Neural progenitor cell (in vitro differentiated cells): ENCODE measurements around the gene UBE2F. TPM values are rescaled to one million over a fixed set of nuclear protein-coding genes. Genes with fewer than 3 reads are reported as not detected.
"Not testable (repeated sequence)": the region's sequence is repeated elsewhere in the genome, so short reads cannot be mapped to it uniquely, and the experiment has no call there.

Experiments
- DNase-seq: peaks from one replicate; pipeline ENCODE4 v3.0.0-alpha.2; 2016; ENCODE audit warnings: low spot score
- H2AFZ ChIP-seq: fragments of 200-600 bp; sonication (generic); replicated peaks from 2 replicates; pipeline ENCODE4 v1.6.1; 2016; ENCODE audit warnings: antibody characterized with exemption
- H3F3A ChIP-seq: fragments of 200-600 bp; sonication (generic); 2 replicates; pipeline ENCODE4 v1.6.1; 2016; ENCODE audit warnings: antibody characterized with exemption, low read depth
- H3K27ac ChIP-seq: fragments of 200-600 bp; sonication (generic); 2 replicates; pipeline ENCODE4 v1.5.1; 2016; ENCODE audit warnings: mild to moderate bottlenecking
- H3K27me3 ChIP-seq: fragments of 200-600 bp; sonication (generic); 2 replicates; pipeline ENCODE4 v1.6.1; 2016; ENCODE audit warnings: mild to moderate bottlenecking, moderate library complexity
- H3K36me3 ChIP-seq: fragments of 200-600 bp; sonication (generic); 2 replicates; pipeline ENCODE4 v1.5.1; 2016
- H3K4me1 ChIP-seq: fragments of 200-600 bp; sonication (generic); 2 replicates; pipeline ENCODE4 v1.6.1; 2016; ENCODE audit warnings: mixed run types
- H3K4me2 ChIP-seq: fragments of 200-600 bp; sonication (generic); 2 replicates; pipeline ENCODE4 v1.6.1; 2016
- H3K4me3 ChIP-seq: fragments of 200-600 bp; sonication (generic); 2 replicates; pipeline ENCODE4 v1.5.1; 2016
- H3K79me2 ChIP-seq: fragments of 200-600 bp; sonication (generic); 2 replicates; pipeline ENCODE4 v1.6.1; 2016; ENCODE audit warnings: low read depth
- H3K9ac ChIP-seq: fragments of 200-600 bp; sonication (generic); 2 replicates; pipeline ENCODE4 v1.6.1; 2016
- H3K9me3 ChIP-seq: fragments of 200-600 bp; sonication (generic); 2 replicates; pipeline ENCODE4 v1.5.1; 2016; ENCODE audit warnings: low read depth
- H4K20me1 ChIP-seq: fragments of 200-600 bp; sonication (generic); 2 replicates; pipeline ENCODE4 v1.6.1; 2016; ENCODE audit warnings: low read depth
- H3K27ac Mint-ChIP-seq: 3 replicates; pipeline ENCODE4 v1.8.0; 2021; ENCODE audit warnings: mixed read lengths
- H3K27me3 Mint-ChIP-seq: 2 replicates; pipeline ENCODE4 v1.8.0; 2022; ENCODE audit warnings: low read depth, mild to moderate bottlenecking, inconsistent platforms, moderate library complexity, mixed read lengths; ENCODE audit not compliant: insufficient read depth
- H3K36me3 Mint-ChIP-seq: 3 replicates; pipeline ENCODE4 v1.8.0; 2021; ENCODE audit warnings: mixed read lengths
- H3K4me1 Mint-ChIP-seq: 3 replicates; pipeline ENCODE4 v1.8.0; 2021; ENCODE audit warnings: mixed read lengths
- H3K4me3 Mint-ChIP-seq: 3 replicates; pipeline ENCODE4 v1.8.0; 2021; ENCODE audit warnings: mild to moderate bottlenecking, moderate library complexity, mixed read lengths
- H3K9me3 Mint-ChIP-seq: 3 replicates; pipeline ENCODE4 v1.8.0; 2020; ENCODE audit warnings: mixed read lengths
- CTCF ChIP-seq: fragments of 200-600 bp; sonication (generic); IDR thresholded peaks from 2 replicates; pipeline ENCODE4 v1.5.1; 2017; ENCODE audit warnings: antibody characterized with exemption, mild to moderate bottlenecking
- EZH2 ChIP-seq: fragments of 200-600 bp; sonication (generic); IDR thresholded peaks from 2 replicates; pipeline ENCODE4 v1.6.1; 2017; ENCODE audit warnings: antibody characterized with exemption, mild to moderate bottlenecking, moderate library complexity
- EZH2phosphoT487 ChIP-seq: fragments of 200-600 bp; sonication (generic); IDR thresholded peaks from 2 replicates; pipeline ENCODE4 v1.6.1; 2017; ENCODE audit warnings: antibody characterized with exemption
- total RNA-seq: library from RNA; depleted of rRNA; stranded (reverse); fragments of >200 nt; gene quantifications from 2 replicates; pipeline ENCODE4 v1.2.3, GENCODE V29; 2015; ENCODE audit warnings: low replicate concordance

UBE2F gene
- total RNA-seq, 1 donor from 2014 or later, result 77.4 TPM

GRCh38 chr2:237980751-237981150 is 13.9 kb downstream of the UBE2F start:
- H3K4me2 ChIP-seq, result no peak overlapping the region
- H3K27ac Mint-ChIP-seq, result peak overlapping the region; percentile 21
- H2AFZ ChIP-seq, result no peak overlapping the region
- H3K9me3 Mint-ChIP-seq, result peaks cover 1% of the 10 kb centered on the region
- H3F3A ChIP-seq, result no peaks in the 10 kb centered on the region
- H3K4me3 Mint-ChIP-seq, result no peak overlapping the region
- no peaks in the 10 kb centered on the region for H3K27me3 Mint-ChIP-seq
- TF ChIP-seq EZH2phosphoT487, result no peak
- H3K9me3 ChIP-seq, result no peaks in the 10 kb centered on the region
- H3K79me2 ChIP-seq, result peaks cover 70% of the 10 kb centered on the region
- H3K9ac ChIP-seq, result no peak overlapping the region
- H3K36me3 ChIP-seq, result no peaks in the 10 kb centered on the region
- peaks cover 6% of the 10 kb centered on the region for H3K4me1 ChIP-seq
- no peak overlapping the region for H3K4me3 ChIP-seq
- no peak for DNase-seq
- peaks cover 26% of the 10 kb centered on the region for H3K4me1 Mint-ChIP-seq
- peaks cover 55% of the 10 kb centered on the region for H4K20me1 ChIP-seq
- H3K27ac ChIP-seq, result no peak overlapping the region
- H3K27me3 ChIP-seq, result no peaks in the 10 kb centered on the region
- peaks cover 23% of the 10 kb centered on the region for H3K36me3 Mint-ChIP-seq

- H3K36me3 ChIP-seq, DNase-seq, H3K27me3 ChIP-seq, H3K4me3 ChIP-seq, H3K9me3 Mint-ChIP-seq, H3K9me3 ChIP-seq, H2AFZ ChIP-seq, H3K27me3 Mint-ChIP-seq, H3K4me1 ChIP-seq, H3K9ac ChIP-seq, H3K27ac Mint-ChIP-seq, H3F3A ChIP-seq, H3K4me2 ChIP-seq, H3K4me3 Mint-ChIP-seq, H3K27ac ChIP-seq: not testable (repeated sequence)
- peaks cover 26% of the 10 kb centered on the region for H3K4me1 Mint-ChIP-seq
- H3K36me3 Mint-ChIP-seq, result peaks cover 24% of the 10 kb centered on the region
- Histone ChIP-seq H3K79me2 (peaks cover 70% of the 10 kb centered on the region), H4K20me1 (peaks cover 47% of the 10 kb centered on the region)
Observed at GRCh38 chr2:237981621-237982020, 14.8 kb downstream of the UBE2F start.

GRCh38 chr2:237982039-237982725 is 15.4 kb downstream of the UBE2F start:
- peaks cover 44% of the 10 kb centered on the region for H4K20me1 ChIP-seq
- H3K79me2 ChIP-seq, result peaks cover 72% of the 10 kb centered on the region

GRCh38 chr2:237983922-237984321 is 17.1 kb downstream of the UBE2F start:
- Histone ChIP-seq H3K4me2 (no peak overlapping the region), H3F3A (no peaks in the 10 kb centered on the region), H2AFZ (no peak overlapping the region), H3K27me3 (no peaks in the 10 kb centered on the region), H3K4me3 (no peak overlapping the region), H3K27ac (no peak overlapping the region), H3K36me3 (no peaks in the 10 kb centered on the region), H4K20me1 (peaks cover 29% of the 10 kb centered on the region), H3K9me3 (no peaks in the 10 kb centered on the region), H3K9ac (peak overlapping the region; percentile 20), H3K4me1 (peaks cover 6% of the 10 kb centered on the region), H3K79me2 (peaks cover 71% of the 10 kb centered on the region)
- Mint-ChIP-seq H3K27me3 (peaks cover 2% of the 10 kb centered on the region), H3K4me1 (peaks cover 21% of the 10 kb centered on the region), H3K4me3 (no peak overlapping the region), H3K27ac (no peak overlapping the region), H3K9me3 (peaks cover 9% of the 10 kb centered on the region), H3K36me3 (peaks cover 27% of the 10 kb centered on the region)
- DNase-seq, result no peak
- TF ChIP-seq EZH2, result no peak
- TF ChIP-seq CTCF, result no peak
- TF ChIP-seq EZH2phosphoT487, result no peak

More at GRCh38 chr2:237982039-237982725, 15.4 kb downstream of the UBE2F start:
- no peaks in the 10 kb centered on the region for H3K27me3 ChIP-seq
- no peak overlapping the region for H3K9ac ChIP-seq
- no peak overlapping the region for H3K27ac ChIP-seq
- H3K4me1 Mint-ChIP-seq, result peaks cover 26% of the 10 kb centered on the region
- no peak overlapping the region for H3K4me3 Mint-ChIP-seq
- peaks cover 26% of the 10 kb centered on the region for H3K36me3 Mint-ChIP-seq
- peaks cover 6% of the 10 kb centered on the region for H3K4me1 ChIP-seq
- no peak overlapping the region for H2AFZ ChIP-seq
- H3K4me3 ChIP-seq, result no peak overlapping the region
- H3K9me3 Mint-ChIP-seq, result peaks cover 7% of the 10 kb centered on the region
- no peak for DNase-seq
- H3K36me3 ChIP-seq, result no peaks in the 10 kb centered on the region
- no peak overlapping the region for H3K27ac Mint-ChIP-seq
- TF ChIP-seq CTCF, result no peak
- TF ChIP-seq EZH2phosphoT487, result no peak
- no peak for TF ChIP-seq EZH2
- H3K9me3 ChIP-seq, result no peaks in the 10 kb centered on the region
- no peaks in the 10 kb centered on the region for H3F3A ChIP-seq
- H3K27me3 Mint-ChIP-seq, result no peaks in the 10 kb centered on the region
- H3K4me2 ChIP-seq, result no peak overlapping the region
